ENCODE data around the gene C2.

C2 gene

GRCh38 chr6:31881136-31881859 is 46.2 kb upstream of the C2 start:
- H3K4me1 ChIP-seq (ENCODE audit: control extremely low read depth in 1 of 4, control insufficient read depth in 4 of 4, insufficient read depth in 4 of 4, low read length in 3 of 4), result no peaks in the 10 kb centered on the region
- no peak for DNase-seq
- H3K27me3 ChIP-seq (replicated peaks in 2 of 5; ENCODE audit: control insufficient read depth in 4 of 5, insufficient read depth in 5 of 5, low read length in 4 of 5), result no peaks in the 10 kb centered on the region
- CTCF ChIA-PET, result interaction anchor here (2.0 to 3.0 kb wide), 2 partner anchors 8 to 9 kb away, joined by 8 to 11 read pairs; no protein-coding TSS in a partner anchor
- no peaks in the 10 kb centered on the region for H3K9me3 ChIP-seq (ENCODE audit: control extremely low read depth in 1 of 5, control insufficient read depth in 4 of 5, insufficient read depth in 2 of 5, low read depth in 1 of 5, low read length in 4 of 5)
- H3K4me3 ChIP-seq (ENCODE audit: control insufficient read depth in 1 of 7, extremely low read depth in 1 of 7, insufficient read depth in 4 of 7, low read depth in 2 of 7, low read length in 6 of 7), result no peak overlapping the region
- peaks cover 5 to 62% (median 52%) of the 10 kb centered on the region in 4 experiments for H3K36me3 ChIP-seq (ENCODE audit: control insufficient read depth in 4 of 4, insufficient read depth in 4 of 4, low read length in 3 of 4)
- POLR2A ChIA-PET, result no interaction called here
- 99% methylated on average over 8 of the region's 9 CpGs for WGBS (ENCODE audit: insufficient coverage)
- H3K27ac ChIP-seq (ENCODE audit: insufficient read depth in 1 of 2, low read depth in 1 of 2, low read length in 2 of 2, poor library complexity in 1 of 2, severe bottlenecking in 2 of 2), result no peak overlapping the region

DNA sequence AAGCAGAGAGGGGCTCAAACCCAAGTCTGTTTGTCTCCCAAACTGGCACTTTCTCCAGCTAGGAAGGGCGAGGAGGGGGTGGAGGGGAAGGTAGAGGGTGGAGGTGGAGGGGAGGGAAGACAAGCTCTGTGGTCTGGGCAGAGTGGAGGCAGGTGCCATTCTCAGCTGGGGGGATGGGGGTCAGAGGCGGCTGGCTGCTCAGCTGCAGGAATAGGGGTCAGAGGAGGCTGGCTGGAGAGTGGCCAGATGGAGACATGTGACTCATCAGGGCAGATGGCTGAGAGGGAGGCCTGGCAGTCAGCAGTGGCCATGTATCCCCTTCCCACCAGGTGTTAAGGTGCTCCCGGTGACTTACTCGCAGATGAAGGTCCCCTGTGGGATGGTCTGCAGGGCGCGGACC is 45.2 kb upstream of the C2 start:
- POLR2A ChIA-PET, result no interaction called here
- CTCF ChIA-PET, result interaction anchor here (1.2 to 3.0 kb wide), 3 partner anchors 10 to 17 kb away, joined by 4 to 11 read pairs (median 5); no protein-coding TSS in a partner anchor
- WGBS (ENCODE audit: insufficient coverage), result 90% methylated on average over 5 of the region's 6 CpGs
- no peak for DNase-seq
- no peaks in the 10 kb centered on the region for H3K27me3 ChIP-seq (replicated peaks in 2 of 5; ENCODE audit: control insufficient read depth in 4 of 5, insufficient read depth in 5 of 5, low read length in 4 of 5)
- no peak overlapping the region for H3K27ac ChIP-seq (ENCODE audit: insufficient read depth in 1 of 2, low read depth in 1 of 2, low read length in 2 of 2, poor library complexity in 1 of 2, severe bottlenecking in 2 of 2)
- no peak overlapping the region for H3K4me3 ChIP-seq (ENCODE audit: control insufficient read depth in 1 of 7, extremely low read depth in 1 of 7, insufficient read depth in 4 of 7, low read depth in 2 of 7, low read length in 6 of 7)
- H3K4me1 ChIP-seq (ENCODE audit: control extremely low read depth in 1 of 4, control insufficient read depth in 4 of 4, insufficient read depth in 4 of 4, low read length in 3 of 4), result no peaks in the 10 kb centered on the region
- H3K9me3 ChIP-seq (ENCODE audit: control extremely low read depth in 1 of 5, control insufficient read depth in 4 of 5, insufficient read depth in 2 of 5, low read depth in 1 of 5, low read length in 4 of 5), result no peaks in the 10 kb centered on the region
- peaks cover 7 to 72% (median 62%) of the 10 kb centered on the region in 4 experiments for H3K36me3 ChIP-seq (ENCODE audit: control insufficient read depth in 4 of 4, insufficient read depth in 4 of 4, low read length in 3 of 4)

DNA sequence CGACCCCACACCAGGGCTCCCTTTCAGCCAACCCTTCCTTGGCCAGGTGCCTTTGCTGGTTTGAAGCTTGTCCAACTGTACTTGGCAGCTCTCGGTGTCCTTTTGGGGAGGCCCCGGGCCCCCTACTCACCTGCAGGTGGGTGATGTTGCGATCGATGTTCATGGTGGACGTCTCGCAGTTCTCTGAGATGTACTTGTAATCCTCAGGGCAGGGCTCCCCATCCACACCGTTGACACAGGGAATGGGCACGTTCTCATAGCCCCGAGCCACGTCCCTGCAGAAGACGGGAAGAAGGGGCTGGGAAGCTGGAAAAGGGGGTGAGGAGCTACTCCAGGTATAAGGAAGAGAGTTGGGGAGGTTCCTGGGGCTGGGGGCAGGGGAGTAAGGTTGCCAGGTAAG is 43.8 kb upstream of the C2 start:
- ChIA-PET CTCF (interaction anchor here (0.9 to 3.0 kb wide), 2 partner anchors 12 to 203 kb away, joined by 3 to 11 read pairs; partner anchors contain the start of gene LY6G5C), POLR2A (no interaction called here)
- no peak overlapping the region for H3K4me3 ChIP-seq (ENCODE audit: control insufficient read depth in 1 of 7, extremely low read depth in 1 of 7, insufficient read depth in 4 of 7, low read depth in 2 of 7, low read length in 6 of 7)
- DNase-seq, result no peak
- 97% methylated on average over 11 of the region's 12 CpGs for WGBS (ENCODE audit: insufficient coverage)
- H3K9me3 ChIP-seq (ENCODE audit: control extremely low read depth in 1 of 5, control insufficient read depth in 4 of 5, insufficient read depth in 2 of 5, low read depth in 1 of 5, low read length in 4 of 5), result no peaks in the 10 kb centered on the region
- no peak overlapping the region for H3K27ac ChIP-seq (ENCODE audit: insufficient read depth in 1 of 2, low read depth in 1 of 2, low read length in 2 of 2, poor library complexity in 1 of 2, severe bottlenecking in 2 of 2)
- H3K36me3 ChIP-seq (ENCODE audit: control insufficient read depth in 4 of 4, insufficient read depth in 4 of 4, low read length in 3 of 4), result peaks cover 10 to 85% (median 75%) of the 10 kb centered on the region in 4 experiments
- H3K4me1 ChIP-seq (ENCODE audit: control extremely low read depth in 1 of 4, control insufficient read depth in 4 of 4, insufficient read depth in 4 of 4, low read length in 3 of 4), result no peaks in the 10 kb centered on the region
- no peaks in the 10 kb centered on the region for H3K27me3 ChIP-seq (replicated peaks in 2 of 5; ENCODE audit: control insufficient read depth in 4 of 5, insufficient read depth in 5 of 5, low read length in 4 of 5)

DNA sequence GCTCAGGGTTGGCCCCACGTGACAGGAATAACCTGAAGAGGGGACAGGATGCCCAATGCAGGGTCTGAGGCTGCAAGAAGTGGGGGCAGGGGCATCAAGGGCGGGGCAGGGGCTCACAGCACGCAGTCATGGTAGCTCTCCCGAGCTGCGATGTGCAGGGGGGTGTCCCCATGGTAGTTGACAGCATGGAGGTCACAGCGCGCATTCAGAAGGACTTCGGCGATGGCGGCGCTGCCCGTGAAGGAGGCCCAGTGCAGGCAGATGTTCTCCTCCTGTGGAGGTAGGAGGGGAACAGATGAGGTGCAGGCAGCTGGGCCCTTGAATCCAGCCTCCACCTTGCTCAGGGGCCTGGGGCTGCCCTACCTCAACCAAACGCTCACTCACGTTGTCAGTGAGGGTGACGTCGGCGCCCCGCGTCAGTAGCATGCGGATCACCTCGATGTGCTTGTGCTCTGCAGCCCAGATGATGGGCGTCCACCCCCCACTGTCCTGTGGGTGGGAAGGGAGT is 42.9 kb upstream of the C2 start:
- Histone ChIP-seq H3K4me1 (ENCODE audit: control extremely low read depth in 1 of 4, control insufficient read depth in 4 of 4, insufficient read depth in 4 of 4, low read length in 3 of 4) (no peaks in the 10 kb centered on the region), H3K36me3 (ENCODE audit: control insufficient read depth in 4 of 4, insufficient read depth in 4 of 4, low read length in 3 of 4) (peaks cover 10 to 93% (median 80%) of the 10 kb centered on the region in 4 experiments), H3K9me3 (ENCODE audit: control extremely low read depth in 1 of 5, control insufficient read depth in 4 of 5, insufficient read depth in 2 of 5, low read depth in 1 of 5, low read length in 4 of 5) (no peaks in the 10 kb centered on the region), H3K27ac (ENCODE audit: insufficient read depth in 1 of 2, low read depth in 1 of 2, low read length in 2 of 2, poor library complexity in 1 of 2, severe bottlenecking in 2 of 2) (no peak overlapping the region), H3K27me3 (replicated peaks in 2 of 5; ENCODE audit: control insufficient read depth in 4 of 5, insufficient read depth in 5 of 5, low read length in 4 of 5) (no peaks in the 10 kb centered on the region), H3K4me3 (ENCODE audit: control insufficient read depth in 1 of 7, extremely low read depth in 1 of 7, insufficient read depth in 4 of 7, low read depth in 2 of 7, low read length in 6 of 7) (no peak overlapping the region)
- ChIA-PET POLR2A (no interaction called here), CTCF (interaction anchor here (3.0 kb wide), 1 partner anchor 13 kb away, joined by 11 read pairs; no protein-coding TSS in a partner anchor)
- no peak for DNase-seq
- 98% methylated on average over 22 of the region's 22 CpGs for whole genome bisulfite sequencing (ENCODE audit: insufficient coverage)

DNA sequence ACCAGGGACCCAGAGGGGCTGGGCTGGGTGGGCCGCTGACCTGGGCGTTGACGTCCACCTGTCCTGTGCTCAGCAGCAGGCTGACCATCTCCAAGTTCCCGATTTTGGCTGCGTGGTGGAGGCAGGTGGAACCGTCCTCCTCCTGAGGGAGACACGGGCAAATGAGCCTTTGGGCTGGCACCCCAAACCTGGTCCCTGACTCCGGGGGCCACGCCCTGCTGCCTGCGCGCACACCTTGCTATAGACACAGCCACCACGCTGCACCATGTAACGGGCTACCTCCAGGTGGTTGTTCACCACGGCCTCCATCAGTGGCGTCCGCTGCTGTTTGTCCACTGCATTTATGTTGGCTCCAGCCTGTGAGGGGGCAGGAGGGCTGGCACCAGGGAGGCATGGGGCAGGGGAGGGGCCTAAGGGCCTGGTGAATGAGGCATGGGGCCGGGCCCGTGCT is 41.0 kb upstream of the C2 start:
- POLR2A ChIA-PET, result no interaction called here
- over 99% methylated on average over 14 of the region's 18 CpGs for WGBS (ENCODE audit: insufficient coverage)
- CTCF ChIA-PET, result interaction anchor here (1.0 to 4.2 kb wide), 4 partner anchors 11 to 47 kb away, joined by 3 to 14 read pairs (median 10); partner anchors contain the start of gene EHMT2
- Histone ChIP-seq H3K9me3 (ENCODE audit: control extremely low read depth in 1 of 5, control insufficient read depth in 4 of 5, insufficient read depth in 2 of 5, low read depth in 1 of 5, low read length in 4 of 5) (no peaks in the 10 kb centered on the region), H3K4me1 (ENCODE audit: control extremely low read depth in 1 of 4, control insufficient read depth in 4 of 4, insufficient read depth in 4 of 4, low read length in 3 of 4) (no peaks in the 10 kb centered on the region), H3K27ac (ENCODE audit: insufficient read depth in 1 of 2, low read depth in 1 of 2, low read length in 2 of 2, poor library complexity in 1 of 2, severe bottlenecking in 2 of 2) (no peak overlapping the region), H3K4me3 (ENCODE audit: control insufficient read depth in 1 of 7, extremely low read depth in 1 of 7, insufficient read depth in 4 of 7, low read depth in 2 of 7, low read length in 6 of 7) (no peak overlapping the region), H3K36me3 (ENCODE audit: control insufficient read depth in 4 of 4, insufficient read depth in 4 of 4, low read length in 3 of 4) (peaks cover 8 to 83% (median 67%) of the 10 kb centered on the region in 4 experiments), H3K27me3 (replicated peaks in 2 of 5; ENCODE audit: control insufficient read depth in 4 of 5, insufficient read depth in 5 of 5, low read length in 4 of 5) (no peaks in the 10 kb centered on the region)
- no peak for DNase-seq

GRCh38 chr6:31887173-31888007 is 40.1 kb upstream of the C2 start:
- H3K27me3 ChIP-seq (replicated peaks in 2 of 5; ENCODE audit: control insufficient read depth in 4 of 5, insufficient read depth in 5 of 5, low read length in 4 of 5), result no peaks in the 10 kb centered on the region
- no peaks in the 10 kb centered on the region for H3K9me3 ChIP-seq (ENCODE audit: control extremely low read depth in 1 of 5, control insufficient read depth in 4 of 5, insufficient read depth in 2 of 5, low read depth in 1 of 5, low read length in 4 of 5)
- peaks cover 8 to 85% (median 68%) of the 10 kb centered on the region in 4 experiments for H3K36me3 ChIP-seq (ENCODE audit: control insufficient read depth in 4 of 4, insufficient read depth in 4 of 4, low read length in 3 of 4)
- 96% methylated on average over 11 of the region's 19 CpGs for WGBS (ENCODE audit: insufficient coverage)
- H3K4me1 ChIP-seq (ENCODE audit: control extremely low read depth in 1 of 4, control insufficient read depth in 4 of 4, insufficient read depth in 4 of 4, low read length in 3 of 4), result peaks cover 0 to 3% (median 0%) of the 10 kb centered on the region in 4 experiments
- POLR2A ChIA-PET, result no interaction called here
- H3K4me3 ChIP-seq (ENCODE audit: control insufficient read depth in 1 of 7, extremely low read depth in 1 of 7, insufficient read depth in 4 of 7, low read depth in 2 of 7, low read length in 6 of 7), result no peak overlapping the region
- no peak overlapping the region for H3K27ac ChIP-seq (ENCODE audit: insufficient read depth in 1 of 2, low read depth in 1 of 2, low read length in 2 of 2, poor library complexity in 1 of 2, severe bottlenecking in 2 of 2)
- no peak for DNase-seq
- CTCF ChIA-PET, result interaction anchor here (0.7 to 4.2 kb wide), 12 partner anchors 11 to 206 kb away, joined by 3 to 21 read pairs (median 4); partner anchors contain the start of genes EHMT2, NEU1 and ZBTB12

Data from common myeloid progenitor, CD34-positive (primary cell).